GM21529 (cell line): ENCODE results near the gene KDELR3.

Experiments
- ATAC-seq: cut with Tn5 transposase; IDR thresholded peaks from one replicate; pipeline ENCODE4 v1.9.1; 2021; ENCODE audit not compliant: unreplicated experiment

Gene KDELR3

DNA sequence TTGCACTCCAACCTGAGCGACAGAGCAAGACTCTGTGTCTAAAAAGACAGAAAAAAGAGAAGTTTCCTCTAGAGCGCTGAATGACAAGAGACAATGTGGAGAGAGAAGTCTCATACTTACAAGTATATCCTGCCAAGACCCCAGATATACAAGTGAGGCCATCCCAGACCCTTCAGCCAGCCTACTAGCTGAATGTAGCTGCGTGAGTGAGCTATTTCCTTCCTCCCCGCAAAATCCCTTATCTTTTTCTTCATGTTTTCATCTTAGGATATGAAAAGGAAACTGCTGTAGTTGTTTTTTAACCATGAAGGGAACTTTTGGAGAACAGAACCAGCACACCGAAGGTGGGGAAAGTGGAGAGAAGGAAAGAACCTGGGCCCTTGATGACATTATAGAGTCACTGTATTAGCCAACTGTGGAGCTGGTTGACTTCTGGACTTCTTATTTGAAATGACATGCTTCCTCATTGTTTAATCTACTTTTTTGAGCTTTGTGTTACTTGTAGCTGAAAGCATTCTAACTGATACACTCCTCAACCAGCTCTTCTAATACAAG lies 42.6 kb downstream of the KDELR3 start:
- ATAC-seq, result no peak

DNA sequence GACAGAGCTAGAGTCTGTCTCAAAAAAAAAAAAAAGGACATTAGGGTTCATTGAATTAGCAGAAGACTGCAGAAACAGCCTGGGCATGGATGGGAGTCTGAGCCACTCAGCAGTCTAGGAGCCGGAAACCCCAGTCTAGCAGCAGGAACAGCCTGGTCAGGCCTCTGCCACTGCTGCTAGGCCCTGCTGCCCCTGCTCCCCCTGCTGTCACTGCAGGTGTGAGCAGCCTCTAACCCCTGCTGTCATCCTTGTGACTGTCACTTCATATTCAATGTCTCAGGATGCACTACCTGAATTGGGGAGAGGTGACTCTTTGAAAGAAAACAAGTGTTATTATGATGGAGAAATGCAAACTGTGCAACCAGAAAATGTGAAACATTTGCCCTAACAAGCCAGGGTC lies 45.2 kb downstream of the KDELR3 start:
- ATAC-seq, result no peak

DNA sequence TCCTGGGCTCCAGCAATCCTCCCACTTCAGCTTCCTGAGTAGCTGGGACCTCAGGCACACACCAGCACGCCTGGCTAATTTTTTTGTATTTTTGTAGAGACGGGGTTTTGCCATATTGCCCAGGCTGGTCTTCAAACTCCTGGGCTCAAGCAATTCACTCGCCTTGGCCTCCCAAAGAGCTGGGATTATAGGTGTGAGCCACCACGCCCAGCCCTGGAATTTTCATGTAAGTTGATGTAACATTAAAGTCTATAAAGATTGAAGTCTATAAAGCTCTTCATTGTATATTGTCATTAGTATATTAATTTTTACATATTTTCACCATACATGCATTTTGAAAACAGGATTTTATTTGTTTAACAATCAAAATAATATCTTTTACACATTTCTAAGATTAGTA lies 50.7 kb downstream of the KDELR3 start:
- ATAC-seq, result no peak

DNA sequence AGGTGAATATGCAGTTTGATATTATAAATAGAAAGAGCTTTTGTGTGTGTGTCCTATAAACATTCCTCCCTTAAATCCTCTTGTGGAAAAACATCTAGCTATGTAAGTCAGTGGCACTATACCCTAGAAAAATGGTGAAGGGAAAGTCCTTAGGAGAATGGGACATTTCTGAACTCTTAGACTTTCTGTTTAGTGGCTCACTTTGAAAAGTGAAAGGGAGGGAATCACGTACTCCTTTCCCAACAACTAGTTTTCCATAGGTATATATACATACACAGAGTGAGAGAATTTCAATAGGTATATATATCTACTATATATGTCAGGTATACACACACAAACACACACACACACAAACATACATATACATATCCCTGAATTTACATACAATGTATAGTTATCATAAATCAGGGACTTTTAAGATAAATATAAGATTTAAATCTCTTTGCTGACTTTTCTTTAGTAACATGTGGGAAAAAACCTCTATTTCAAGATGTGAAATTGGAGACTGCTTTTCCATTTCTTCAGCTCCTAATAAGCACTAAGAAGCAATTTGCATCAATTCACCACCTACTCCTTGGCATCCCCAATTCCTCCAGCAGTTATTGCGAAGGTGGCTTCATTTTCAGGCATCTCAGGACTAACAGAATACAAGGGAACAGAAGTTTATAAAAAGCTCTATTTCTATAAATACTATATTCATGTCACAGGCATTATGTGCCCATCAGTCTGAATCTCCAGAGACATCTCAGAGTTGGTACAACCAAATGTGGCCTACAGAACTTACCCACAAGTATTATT lies 51.8 kb downstream of the KDELR3 start:
- no peak for ATAC-seq

DNA sequence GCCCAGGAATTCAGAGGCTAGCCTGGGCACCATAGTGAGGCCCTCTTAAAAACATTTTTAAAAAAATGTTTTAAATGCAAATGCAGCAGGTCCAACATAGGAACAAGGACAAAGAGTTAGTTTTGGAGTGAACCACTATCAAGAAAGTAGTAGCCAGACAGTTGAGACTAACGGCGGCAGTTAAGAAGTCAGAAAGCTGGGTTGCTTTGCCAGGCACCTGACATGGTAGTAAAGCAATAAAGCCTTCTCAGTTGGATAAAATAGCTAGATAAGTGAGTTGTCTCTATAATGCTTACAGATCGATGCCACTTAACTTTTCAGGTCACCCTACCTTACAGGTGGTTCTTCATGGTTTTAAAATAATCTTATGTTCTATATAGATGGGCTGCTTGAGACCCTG lies 55.1 kb downstream of the KDELR3 start:
- no peak for ATAC-seq

DNA sequence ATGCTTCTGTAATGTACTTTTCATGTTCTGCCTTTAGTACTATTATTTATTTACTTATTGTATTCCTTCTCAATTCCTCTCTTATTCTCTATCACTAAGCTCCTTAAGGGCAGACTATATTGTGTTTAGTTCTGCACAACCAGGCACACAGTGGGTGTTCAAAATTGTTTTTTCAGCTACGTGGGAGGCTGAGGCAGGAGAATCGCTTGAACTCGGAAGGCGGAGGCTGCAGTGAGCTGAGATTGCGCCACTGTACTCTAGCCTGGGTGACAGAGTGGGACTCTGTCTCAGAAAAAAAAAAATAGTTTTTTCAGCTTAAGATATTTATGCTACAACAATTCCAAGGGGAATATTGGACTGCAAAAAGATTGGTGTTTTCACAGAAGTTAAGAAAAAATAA lies 55.6 kb downstream of the KDELR3 start:
- ATAC-seq, result no peak

DNA sequence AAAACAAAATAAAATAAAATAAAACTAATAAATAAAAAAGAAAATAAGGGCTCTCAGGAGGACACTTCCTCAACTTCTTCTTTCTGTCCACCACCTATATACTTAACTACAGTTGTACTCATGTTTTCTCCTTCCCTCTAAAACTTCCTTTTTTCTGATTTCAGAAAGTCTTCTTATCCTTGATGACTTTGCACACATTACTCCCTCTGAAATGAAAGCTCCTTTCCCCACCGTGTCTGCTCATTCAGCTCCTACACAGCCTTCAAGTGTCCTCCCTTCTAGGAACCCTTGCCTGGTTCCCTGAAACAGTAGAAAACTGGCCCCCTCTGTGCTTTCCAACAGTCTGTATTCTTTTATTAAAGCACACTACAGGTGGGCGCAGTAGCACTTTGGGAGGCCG lies 56.5 kb downstream of the KDELR3 start:
- ATAC-seq, result no peak

DNA sequence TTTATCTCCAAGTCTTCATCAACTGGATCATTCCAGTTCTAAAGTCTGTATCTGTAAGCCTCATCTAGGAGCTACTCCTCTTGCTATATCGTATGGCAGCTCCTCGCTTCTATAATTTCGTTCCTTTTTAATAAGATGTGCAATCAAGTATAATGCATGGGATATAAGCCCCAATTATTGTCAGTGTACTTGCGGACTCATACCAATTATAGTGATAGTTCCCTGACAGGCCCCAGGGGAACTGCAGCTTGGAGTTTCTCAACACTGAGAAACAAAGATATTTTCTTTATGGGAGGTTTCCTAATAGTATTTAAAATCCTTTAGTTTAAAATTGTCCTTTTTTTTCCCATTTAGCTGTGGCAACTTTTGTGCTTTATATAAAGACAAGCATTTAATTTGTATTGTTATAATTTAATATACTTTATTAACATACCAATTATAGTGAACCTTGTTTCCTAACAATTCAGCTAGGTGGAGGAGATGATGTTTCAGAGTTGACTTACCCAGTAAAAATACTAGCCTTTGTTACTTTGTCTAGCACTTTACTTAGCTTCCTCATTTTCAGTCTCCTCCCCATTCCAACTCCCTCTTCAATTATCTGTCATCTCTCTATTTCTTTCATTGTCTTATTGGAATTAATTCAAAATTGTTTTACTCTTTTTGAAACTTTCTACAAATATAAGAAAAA lies 63.5 kb downstream of the KDELR3 start:
- no peak for ATAC-seq
